Neuronal stem cell (in vitro differentiated cells): ENCODE results near the gene ABCA5.

Experiments
- DNase-seq: peaks from one replicate; pipeline ENCODE4 v3.0.0-alpha.2; 2013; ENCODE audit warnings: low spot score
- H2AFZ ChIP-seq: one replicate; pipeline ENCODE4 v1.6.1; 2013; ENCODE audit warnings: mild to moderate bottlenecking, low read length, inconsistent platforms
- H2AK5ac ChIP-seq: 2 replicates; pipeline ENCODE4 v1.6.1; 2013; ENCODE audit warnings: low read depth, mild to moderate bottlenecking, inconsistent platforms, low read length, moderate library complexity, mixed read lengths
- H2BK120ac ChIP-seq: 2 replicates; pipeline ENCODE4 v1.6.1; 2013; ENCODE audit warnings: low read depth, mild to moderate bottlenecking, inconsistent platforms, low read length, moderate library complexity, mixed read lengths
- H2BK12ac ChIP-seq: one replicate; pipeline ENCODE4 v1.6.1; 2013; ENCODE audit warnings: low read length, inconsistent platforms
- H2BK15ac ChIP-seq: 2 replicates; pipeline ENCODE4 v1.6.1; 2013; ENCODE audit warnings: mild to moderate bottlenecking, low read length, inconsistent platforms, mixed read lengths
- H2BK5ac ChIP-seq: one replicate; pipeline ENCODE4 v1.6.1; 2013; ENCODE audit warnings: inconsistent platforms, mild to moderate bottlenecking, low read length, moderate library complexity
- H3K14ac ChIP-seq: one replicate; pipeline ENCODE4 v1.6.1; 2013; ENCODE audit warnings: low read length, inconsistent platforms
- H3K18ac ChIP-seq: 2 replicates; pipeline ENCODE4 v1.6.1; 2013; ENCODE audit warnings: low read length, inconsistent platforms
- H3K23ac ChIP-seq: 2 replicates; pipeline ENCODE4 v1.6.1; 2013; ENCODE audit warnings: low read depth, mild to moderate bottlenecking, mixed read lengths, low read length, inconsistent platforms; ENCODE audit not compliant: poor library complexity
- H3K27ac ChIP-seq: replicated peaks from 3 replicates; pipeline ENCODE4 v1.5.1; 2013; ENCODE audit warnings: low read length, inconsistent platforms
- H3K27me3 ChIP-seq, 3 experiments: 2 replicates each; pipeline ENCODE4 v1.6.1; 2013; ENCODE audit warnings: low read length in 3 of 3, mild to moderate bottlenecking in 2 of 3, inconsistent platforms in 1 of 3, low read depth in 1 of 3, mixed read lengths in 1 of 3, moderate library complexity in 1 of 3; ENCODE audit not compliant: control insufficient read depth in 3 of 3, insufficient read depth in 3 of 3
- H3K36me3 ChIP-seq, 2 donors: replicated peaks in 1 of 2; 2 replicates each; pipeline ENCODE4 v1.6.1; 2013; ENCODE audit warnings: low read length in 2 of 2; ENCODE audit not compliant: control insufficient read depth in 2 of 2, insufficient read depth in 2 of 2
- H3K4ac ChIP-seq: 2 replicates; pipeline ENCODE4 v1.6.1; 2013; ENCODE audit warnings: inconsistent platforms, mild to moderate bottlenecking, low read length, moderate library complexity
- H3K4me1 ChIP-seq, 2 donors: 1 replicate in 1 of 2; 2 replicates in 1 of 2; pipeline ENCODE4 v1.6.1; 2013; ENCODE audit warnings: low read length in 2 of 2, low read depth in 1 of 2; ENCODE audit not compliant: control insufficient read depth in 2 of 2, insufficient read depth in 1 of 2
- H3K4me2 ChIP-seq: one replicate; pipeline ENCODE4 v1.6.1; 2013; ENCODE audit warnings: mild to moderate bottlenecking, low read length, inconsistent platforms; ENCODE audit not compliant: insufficient read depth, poor library complexity, severe bottlenecking
- H3K4me3 ChIP-seq, 2 donors: 2 replicates each; pipeline ENCODE4 v1.5.1; 2013; ENCODE audit warnings: low read length in 2 of 2, mild to moderate bottlenecking in 2 of 2, inconsistent platforms in 1 of 2, moderate library complexity in 1 of 2
- H3K79me1 ChIP-seq: one replicate; pipeline ENCODE4 v1.6.1; 2013; ENCODE audit warnings: low read depth, mild to moderate bottlenecking, inconsistent platforms, low read length, moderate library complexity
- H3K9ac ChIP-seq: one replicate; pipeline ENCODE4 v1.6.1; 2013; ENCODE audit warnings: mild to moderate bottlenecking, low read depth, low read length, inconsistent platforms; ENCODE audit not compliant: poor library complexity
- H3K9me3 ChIP-seq, 2 donors: replicated peaks in 1 of 2; 2 replicates each; pipeline versions ENCODE3 to v1.6.1; 2013; ENCODE audit warnings: low read length in 2 of 2, mild to moderate bottlenecking in 2 of 2, inconsistent platforms in 1 of 2, low read depth in 1 of 2, mixed read lengths in 1 of 2, moderate library complexity in 1 of 2; ENCODE audit not compliant: control insufficient read depth in 2 of 2, insufficient read depth in 1 of 2
- H4K8ac ChIP-seq: one replicate; pipeline ENCODE4 v1.6.1; 2013; ENCODE audit warnings: low read depth, mild to moderate bottlenecking, inconsistent platforms, low read length, moderate library complexity
- H4K91ac ChIP-seq: one replicate; pipeline ENCODE4 v1.6.1; 2013; ENCODE audit warnings: low read length, low read depth, mild to moderate bottlenecking, inconsistent platforms; ENCODE audit not compliant: poor library complexity
- WGBS, 2 donors: extraction: QIAGEN DNeasy Blood & Tissue Kit; methylation state at CpG; one replicate each; pipeline ENCODE4 v1.1.7; 2013; ENCODE audit warnings: missing lambda C conversion rate in 2 of 2, mixed read lengths in 1 of 2; ENCODE audit not compliant: insufficient read length in 2 of 2, insufficient replicate concordance in 1 of 2; ENCODE audit errors: extremely low coverage in 2 of 2; 5-methylcytosine and 5-hydroxymethylcytosine counted together

Gene ABCA5

GRCh38 chr17:69246726-69247375 lies 80.1 kb downstream of the ABCA5 start:
- Histone ChIP-seq H3K9me3 (no peaks in the 10 kb centered on the region), H2BK120ac (no peak overlapping the region), H3K18ac (no peak overlapping the region), H3K4me3 (no peak overlapping the region), H2BK15ac (no peak overlapping the region), H3K14ac (no peak overlapping the region), H4K8ac (no peak overlapping the region), H3K4ac (no peak overlapping the region), H3K27me3 (no peaks in the 10 kb centered on the region), H2BK5ac (no peak overlapping the region), H2AK5ac (no peak overlapping the region), H3K23ac (no peak overlapping the region), H3K9ac (no peak overlapping the region), H2AFZ (no peak overlapping the region), H3K36me3 (peaks cover 0 to 28% of the 10 kb centered on the region in 2 donors), H3K4me2 (no peak overlapping the region), H4K91ac (no peak overlapping the region), H3K27ac (no peak overlapping the region), H2BK12ac (no peak overlapping the region), H3K79me1 (no peaks in the 10 kb centered on the region), H3K4me1 (no peaks in the 10 kb centered on the region)
- peak; percentile 31 for DNase-seq
- WGBS, 2 donors, result no CpG with 5 or more reads among the region's 4 CpGs

- no peak for DNase-seq
- Histone ChIP-seq H3K4me2 (no peak overlapping the region), H3K9ac (no peak overlapping the region), H3K4ac (no peak overlapping the region), H3K27me3 (no peaks in the 10 kb centered on the region), H3K4me3 (no peak overlapping the region), H3K79me1 (no peaks in the 10 kb centered on the region), H2BK15ac (no peak overlapping the region), H2BK12ac (no peak overlapping the region), H3K9me3 (no peaks in the 10 kb centered on the region), H2AFZ (no peak overlapping the region), H3K4me1 (no peaks in the 10 kb centered on the region), H3K36me3 (peaks cover 0 to 24% of the 10 kb centered on the region in 2 donors), H2BK5ac (no peak overlapping the region), H3K23ac (no peak overlapping the region), H3K14ac (no peak overlapping the region), H2AK5ac (no peak overlapping the region), H3K18ac (no peak overlapping the region), H3K27ac (no peak overlapping the region), H4K8ac (no peak overlapping the region), H2BK120ac (no peak overlapping the region), H4K91ac (no peak overlapping the region)
- no CpG with 5 or more reads among the region's 1 CpG for WGBS, 2 donors
These were observed 80.7 kb downstream of the ABCA5 start for GRCh38 chr17:69246202-69246601.

- no peak for DNase-seq
- no peaks in the 10 kb centered on the region for H3K79me1 ChIP-seq
- no peaks in the 10 kb centered on the region for H3K9me3 ChIP-seq
- no peak overlapping the region for H2BK15ac ChIP-seq
- no peaks in the 10 kb centered on the region for H3K4me1 ChIP-seq
- H3K27me3 ChIP-seq, result no peaks in the 10 kb centered on the region
- H3K14ac ChIP-seq, result no peak overlapping the region
- no peak overlapping the region for H4K8ac ChIP-seq
- no peak overlapping the region for H2BK5ac ChIP-seq
- no peak overlapping the region for H3K4me2 ChIP-seq
- H2BK12ac ChIP-seq, result no peak overlapping the region
- H3K36me3 ChIP-seq, result peaks cover 0 to 20% of the 10 kb centered on the region in 2 donors
- H3K18ac ChIP-seq, result no peak overlapping the region
- H3K27ac ChIP-seq, result no peak overlapping the region
- no peak overlapping the region for H2BK120ac ChIP-seq
- no peak overlapping the region for H4K91ac ChIP-seq
- H2AFZ ChIP-seq, result no peak overlapping the region
- H3K4me3 ChIP-seq, result no peak overlapping the region
- no peak overlapping the region for H2AK5ac ChIP-seq
- H3K4ac ChIP-seq, result no peak overlapping the region
- no peak overlapping the region for H3K9ac ChIP-seq
- H3K23ac ChIP-seq, result no peak overlapping the region
- WGBS, 2 donors, result no CpG with 5 or more reads among the region's 2 CpGs
These were observed 81.3 kb downstream of the ABCA5 start for GRCh38 chr17:69245617-69246016.

GRCh38 chr17:69239611-69240600 lies 87.0 kb downstream of the ABCA5 start:
- no peak overlapping the region for H3K23ac ChIP-seq
- no peak overlapping the region for H3K27ac ChIP-seq
- H3K18ac ChIP-seq, result no peak overlapping the region
- H3K4me1 ChIP-seq, result peaks cover 0 to 2% of the 10 kb centered on the region in 2 donors
- H3K9me3 ChIP-seq, result no peaks in the 10 kb centered on the region
- H2BK12ac ChIP-seq, result no peak overlapping the region
- no peak overlapping the region for H4K8ac ChIP-seq
- no peaks in the 10 kb centered on the region for H3K79me1 ChIP-seq
- H3K9ac ChIP-seq, result no peak overlapping the region
- no peak overlapping the region for H3K4ac ChIP-seq
- H2BK15ac ChIP-seq, result no peak overlapping the region
- H3K4me3 ChIP-seq, result no peak overlapping the region
- no peak overlapping the region for H2BK5ac ChIP-seq
- H4K91ac ChIP-seq, result no peak overlapping the region
- no peak overlapping the region for H2AK5ac ChIP-seq
- WGBS, 2 donors, result no CpG with 5 or more reads among the region's 8 CpGs
- H2BK120ac ChIP-seq, result no peak overlapping the region
- no peaks in the 10 kb centered on the region for H3K27me3 ChIP-seq
- no peak overlapping the region for H2AFZ ChIP-seq
- H3K14ac ChIP-seq, result no peak overlapping the region
- no peak for DNase-seq
- H3K4me2 ChIP-seq, result no peak overlapping the region
- H3K36me3 ChIP-seq, result no peaks in the 10 kb centered on the region
